Measurements from ENCODE around the gene SETD2.

Gene SETD2

GRCh38 chr3:46998852-46999515, 164.9 kb downstream of the SETD2 start:
- no peak for DNase-seq (ENCODE audit: low spot score)

- peak; percentile 53 for DNase-seq (ENCODE audit: low spot score)
These were observed 165.6 kb downstream of the SETD2 start for GRCh38 chr3:46998121-46998851.

GRCh38 chr3:46997453-46998091, 166.3 kb downstream of the SETD2 start:
- no peak for DNase-seq (ENCODE audit: low spot score)

GRCh38 chr3:46996689-46997452, 167.0 kb downstream of the SETD2 start:
- no peak for DNase-seq (ENCODE audit: low spot score)

- no peak for DNase-seq (ENCODE audit: low spot score)
These were observed 167.9 kb downstream of the SETD2 start for GRCh38 chr3:46995901-46996562.

- DNase-seq (ENCODE audit: low spot score): no peak
These were observed 168.8 kb downstream of the SETD2 start for GRCh38 chr3:46994801-46995731.

GRCh38 chr3:46993986-46994385, 169.9 kb downstream of the SETD2 start:
- DNase-seq (ENCODE audit: low spot score): no peak

GRCh38 chr3:46993292-46993691, 170.6 kb downstream of the SETD2 start:
- no peak for DNase-seq (ENCODE audit: low spot score)

GRCh38 chr3:46992231-46992630, 171.7 kb downstream of the SETD2 start:
- no peak for DNase-seq (ENCODE audit: low spot score)

GRCh38 chr3:46991406-46992165, 172.3 kb downstream of the SETD2 start:
- no peak for DNase-seq (ENCODE audit: low spot score)

- DNase-seq (ENCODE audit: low spot score): no peak
These were observed 173.1 kb downstream of the SETD2 start for GRCh38 chr3:46990573-46991374.

GRCh38 chr3:46989146-46989810, 174.6 kb downstream of the SETD2 start:
- DNase-seq (ENCODE audit: low spot score): no peak

GRCh38 chr3:46988616-46989015, 175.3 kb downstream of the SETD2 start:
- no peak for DNase-seq (ENCODE audit: low spot score)

- no peak for DNase-seq (ENCODE audit: low spot score)
These were observed 176.0 kb downstream of the SETD2 start for GRCh38 chr3:46987743-46988401.

GRCh38 chr3:46987319-46987742, 176.6 kb downstream of the SETD2 start:
- no peak for DNase-seq (ENCODE audit: low spot score)

GRCh38 chr3:46986782-46987310, 177.1 kb downstream of the SETD2 start:
- DNase-seq (ENCODE audit: low spot score): no peak

- no peak for DNase-seq (ENCODE audit: low spot score)
These were observed 177.7 kb downstream of the SETD2 start for GRCh38 chr3:46986055-46986730.
